ENCODE results near the gene LNPK.
A peak's percentile ranks its signal among the peaks of the same experiment; 100 is the strongest.
"Not testable (repeated sequence)": the region's sequence is repeated elsewhere in the genome, so short reads cannot be mapped to it uniquely, and the experiment has no call there.

The LNPK gene, protein sequence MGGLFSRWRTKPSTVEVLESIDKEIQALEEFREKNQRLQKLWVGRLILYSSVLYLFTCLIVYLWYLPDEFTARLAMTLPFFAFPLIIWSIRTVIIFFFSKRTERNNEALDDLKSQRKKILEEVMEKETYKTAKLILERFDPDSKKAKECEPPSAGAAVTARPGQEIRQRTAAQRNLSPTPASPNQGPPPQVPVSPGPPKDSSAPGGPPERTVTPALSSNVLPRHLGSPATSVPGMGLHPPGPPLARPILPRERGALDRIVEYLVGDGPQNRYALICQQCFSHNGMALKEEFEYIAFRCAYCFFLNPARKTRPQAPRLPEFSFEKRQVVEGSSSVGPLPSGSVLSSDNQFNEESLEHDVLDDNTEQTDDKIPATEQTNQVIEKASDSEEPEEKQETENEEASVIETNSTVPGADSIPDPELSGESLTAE

DNA sequence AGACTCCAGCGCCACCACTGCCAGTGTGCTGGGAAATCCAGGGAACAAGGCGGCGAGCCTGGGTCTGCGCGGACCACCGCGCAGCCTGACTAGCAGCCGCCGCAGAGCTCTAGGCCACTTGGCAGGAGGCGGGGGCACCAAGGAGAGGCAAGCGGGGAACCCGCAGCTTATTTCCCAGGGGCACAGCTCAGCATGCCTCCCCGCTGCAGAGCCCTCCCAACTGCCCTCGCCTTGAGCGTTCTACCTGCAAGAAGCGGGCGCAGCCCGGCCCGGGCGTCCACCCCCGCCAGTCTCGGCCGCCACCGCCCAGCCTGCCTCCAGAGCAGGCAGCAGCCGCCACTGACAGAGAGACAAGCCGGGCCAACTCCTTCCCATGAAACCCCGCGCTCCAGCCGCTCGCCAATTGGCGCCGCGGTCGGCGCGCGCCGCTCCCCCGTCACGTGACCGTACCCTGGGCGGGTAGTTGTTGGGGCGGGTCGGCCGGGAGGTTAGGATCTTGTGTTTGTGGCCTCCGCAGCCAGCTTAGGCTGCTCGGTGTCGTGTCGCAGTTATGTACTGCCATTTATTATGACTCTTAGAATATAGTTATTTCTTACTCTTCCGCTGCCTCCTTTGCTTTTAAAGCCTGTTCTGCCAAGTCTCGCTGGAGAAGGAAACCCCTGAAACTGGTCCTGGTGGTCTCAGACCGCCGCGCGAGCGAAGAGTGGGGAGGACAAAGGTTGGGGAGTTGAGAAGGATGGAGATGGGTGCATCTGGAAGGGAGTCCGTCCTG is at the start of gene LNPK:
TSS of gene LNPK (minus strand) at position 352 of the 772 bp plus-strand sequence. CDS start 6,683 bp downstream, outside the sequence.
- DNase-seq: peak; percentile 78 to 85 (median 80)

DNA sequence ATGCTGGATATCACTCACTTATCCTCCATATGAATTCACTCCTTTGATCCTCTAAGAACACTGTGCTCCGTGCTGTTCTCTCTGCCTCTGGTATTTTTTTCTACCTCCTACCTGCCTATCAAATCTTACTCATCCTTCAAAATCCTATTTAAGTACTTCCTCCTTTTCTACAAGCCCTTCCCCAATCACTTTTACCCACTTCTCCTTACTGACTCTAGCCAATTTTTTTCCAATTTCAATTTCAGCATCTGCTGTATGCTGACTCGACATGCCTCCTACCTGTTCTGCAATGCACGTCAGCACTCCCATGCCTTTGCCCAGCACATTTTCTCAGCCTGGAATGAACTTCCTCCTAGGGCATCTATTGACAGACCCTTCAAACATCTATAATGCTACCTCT is 37.3 kb upstream of the LNPK start:
- DNase-seq: no peak

DNA sequence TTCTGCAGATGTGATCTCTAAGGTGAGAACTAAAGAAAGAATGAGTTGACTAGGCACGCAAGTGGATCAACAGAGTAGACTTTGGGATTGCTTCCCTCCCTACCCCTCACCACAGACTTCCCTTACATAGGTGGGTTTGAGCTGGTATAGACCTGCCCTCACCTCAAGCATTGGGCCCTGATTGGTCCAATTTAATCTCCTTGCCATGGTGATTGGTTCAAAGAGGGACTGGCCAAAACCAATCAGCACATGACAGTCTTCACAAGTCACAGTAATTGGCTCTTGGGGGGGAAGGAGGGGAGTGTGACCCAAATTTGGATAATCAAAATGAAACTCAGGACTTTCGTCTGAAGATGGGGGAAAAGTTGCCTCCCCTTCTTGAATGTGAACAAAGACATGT is 36.6 kb upstream of the LNPK start:
- no peak for DNase-seq

DNA sequence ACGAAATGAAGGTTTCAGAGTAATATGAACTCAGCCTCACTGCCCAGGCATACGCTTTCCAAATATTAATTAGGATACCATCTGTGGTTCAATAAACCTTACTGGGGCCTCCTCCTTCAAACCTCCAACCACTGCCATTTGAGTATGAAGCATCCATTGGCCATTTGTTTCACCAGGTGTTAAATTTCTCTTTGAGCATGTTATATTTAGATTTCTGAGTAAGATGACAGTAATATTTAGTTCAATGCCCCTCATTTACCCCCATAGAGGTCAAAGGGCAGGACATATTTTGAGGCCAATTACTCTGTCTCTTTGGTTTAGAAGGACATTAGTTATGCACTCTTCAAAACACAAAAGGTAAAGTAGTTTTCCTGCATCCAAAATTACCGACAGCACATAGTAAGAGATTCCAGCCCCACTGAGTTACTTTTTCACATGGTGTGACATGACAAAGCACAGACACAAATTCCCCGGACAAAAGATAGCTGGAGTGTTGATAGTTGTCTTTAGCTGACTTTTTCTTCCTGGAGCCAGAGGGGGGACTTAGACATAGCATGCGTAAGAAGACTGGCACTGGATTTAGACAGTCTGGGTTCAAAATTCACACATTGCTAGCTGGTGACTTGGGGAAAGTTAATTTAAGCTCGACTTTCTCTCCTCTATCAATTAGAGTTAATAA is 33.1 kb upstream of the LNPK start:
- DNase-seq: no peak

DNA sequence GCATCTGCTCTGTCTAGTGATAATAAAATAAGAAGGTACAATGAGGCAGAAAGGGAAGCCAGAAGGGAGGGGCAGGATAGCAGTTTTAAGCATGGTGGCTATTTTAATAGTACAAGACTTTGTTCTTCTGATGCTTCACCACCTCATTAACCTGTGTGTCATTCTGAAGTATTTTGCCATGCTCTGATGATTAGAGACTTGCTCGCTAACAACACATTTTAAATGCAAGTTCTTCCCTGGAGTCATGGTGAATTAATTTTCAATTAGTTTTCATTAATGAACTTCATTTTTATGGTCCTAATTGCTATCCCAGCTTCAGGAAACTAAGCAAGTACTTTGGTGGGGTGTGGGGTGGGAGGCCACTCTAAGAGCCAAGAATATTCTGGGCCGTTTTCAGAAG is 25.7 kb upstream of the LNPK start:
- DNase-seq: no peak

DNA sequence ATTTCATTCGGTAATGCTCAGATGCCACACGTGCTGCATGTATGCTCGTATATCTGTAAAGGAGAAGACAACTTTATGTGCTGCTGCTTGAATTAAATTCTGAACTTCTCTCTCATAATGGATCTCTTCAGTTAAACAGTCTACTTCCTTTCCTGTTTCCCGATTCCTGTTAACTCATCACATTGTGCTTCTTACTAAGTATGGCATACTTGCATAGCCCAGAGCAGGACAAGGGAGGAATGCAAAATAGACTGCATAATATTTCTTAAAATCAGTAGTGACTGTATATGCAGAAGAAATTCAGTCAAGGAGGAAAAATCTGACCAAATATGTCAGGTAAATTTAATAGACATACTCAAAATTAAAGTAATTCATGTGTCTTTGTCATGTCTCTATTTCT is 23.9 kb upstream of the LNPK start:
- no peak for DNase-seq

DNA sequence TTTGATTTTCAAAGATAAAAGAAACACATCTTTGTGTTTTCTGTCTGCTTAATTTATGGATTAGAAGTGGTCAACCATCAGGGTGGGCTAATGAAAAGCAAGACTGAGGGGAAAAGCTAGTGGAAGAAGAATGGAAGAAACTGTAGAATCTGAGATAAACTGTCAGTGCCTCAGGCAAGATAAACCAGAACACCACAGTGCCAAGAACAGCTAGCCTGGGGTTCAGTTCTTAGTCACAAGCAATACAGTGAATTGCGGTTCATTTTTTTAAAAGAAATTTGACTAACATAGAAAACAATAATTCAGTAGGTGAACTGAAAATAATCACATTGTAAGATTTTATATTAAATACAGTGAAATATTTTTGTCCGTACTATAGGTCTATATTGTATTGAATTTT is 22.0 kb upstream of the LNPK start:
- no peak for DNase-seq

DNA sequence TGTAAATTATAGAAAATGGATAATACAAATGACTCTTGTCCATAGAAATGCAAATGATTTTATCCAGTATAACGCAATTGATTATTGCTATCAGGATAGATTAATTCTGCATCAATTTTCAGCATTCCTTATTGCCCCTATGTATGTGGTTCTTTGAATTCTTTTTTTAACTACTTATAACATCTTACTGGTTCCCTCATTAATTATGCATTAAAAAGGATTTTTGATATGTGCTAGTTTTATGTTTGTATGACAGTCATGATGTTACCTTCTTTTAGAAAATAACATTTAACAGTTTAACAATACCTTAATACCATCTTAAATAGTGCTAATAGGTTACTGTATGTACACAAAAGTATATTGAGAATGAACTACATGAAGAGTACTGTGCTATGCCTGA is 20.0 kb upstream of the LNPK start:
- DNase-seq: no peak

DNA sequence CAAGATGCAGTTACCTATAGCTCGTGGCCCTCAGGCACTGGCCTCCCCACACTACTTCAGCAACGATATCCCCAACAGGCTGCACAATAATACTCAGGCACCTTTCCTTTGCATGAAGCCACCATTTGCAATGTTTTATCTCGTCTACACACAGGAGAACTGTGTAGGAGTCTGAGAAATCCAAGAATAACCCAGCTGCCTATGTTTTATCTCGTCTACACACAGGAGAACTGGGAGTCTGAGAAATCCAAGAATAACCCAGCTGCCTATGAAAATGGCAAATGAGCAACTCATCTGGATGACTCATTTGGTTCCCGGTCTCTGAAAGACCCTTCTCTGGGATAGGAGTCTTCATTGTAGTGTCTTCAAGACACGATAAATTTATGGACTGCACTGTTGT is 18.3 kb upstream of the LNPK start:
- DNase-seq: no peak

DNA sequence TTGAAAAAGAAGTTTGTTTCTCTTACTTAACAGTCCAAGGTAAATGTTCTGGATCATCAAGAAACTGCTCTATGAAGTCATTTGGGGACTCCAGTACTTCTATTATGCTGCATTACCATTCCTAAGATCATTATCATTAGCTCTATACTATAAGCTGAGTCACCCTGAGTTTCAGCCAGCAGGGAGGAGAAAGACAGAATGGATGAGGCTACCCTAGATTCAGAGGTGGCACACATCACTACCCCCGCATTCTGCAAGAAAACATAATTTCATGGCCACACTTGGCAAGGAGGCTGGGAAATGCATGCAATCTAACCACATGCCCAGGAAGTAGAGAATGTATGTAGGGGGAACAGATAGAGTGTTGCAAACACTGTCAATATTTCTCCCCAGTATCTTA is 16.6 kb upstream of the LNPK start:
- no peak for DNase-seq

DNA sequence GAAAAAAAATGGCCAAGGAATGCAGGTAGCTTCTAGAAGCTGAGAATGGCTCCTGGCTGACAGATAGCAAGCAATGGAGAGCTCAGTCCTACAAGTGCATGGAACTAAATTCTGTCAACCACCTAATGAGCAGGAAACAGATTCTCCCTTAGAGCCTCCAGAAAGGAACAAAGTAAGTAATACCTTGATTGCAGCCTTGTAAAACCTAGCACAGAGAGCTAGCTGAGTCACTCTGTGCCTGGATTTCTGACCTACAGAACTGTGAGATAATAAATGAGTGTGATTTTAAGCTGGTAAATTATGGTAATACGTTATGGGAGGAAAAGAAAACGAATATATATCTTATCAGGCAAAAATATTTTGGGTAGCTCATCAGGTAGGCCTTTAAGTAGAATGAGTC is 7.4 kb upstream of the LNPK start:
- DNase-seq: no peak

DNA sequence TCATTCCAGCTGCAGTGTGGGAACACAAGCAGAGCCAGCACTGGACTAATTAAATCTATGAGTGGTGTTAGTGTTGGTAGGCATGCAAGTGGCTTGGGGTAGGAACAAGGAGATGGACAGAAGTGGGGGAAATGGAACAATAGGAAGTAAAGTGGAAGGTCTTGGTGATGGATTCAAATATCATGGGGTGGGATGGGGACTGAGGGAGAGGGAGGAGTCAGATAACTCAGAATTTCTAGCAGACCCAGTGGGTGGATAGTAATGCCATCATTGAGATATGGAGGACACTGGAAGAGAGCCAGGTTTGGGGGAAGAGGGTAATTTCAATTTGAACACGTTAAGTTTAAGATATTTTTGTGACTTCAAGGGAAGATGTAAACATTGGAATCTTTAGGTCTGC is 2.9 kb upstream of the LNPK start:
- DNase-seq: no peak

DNA sequence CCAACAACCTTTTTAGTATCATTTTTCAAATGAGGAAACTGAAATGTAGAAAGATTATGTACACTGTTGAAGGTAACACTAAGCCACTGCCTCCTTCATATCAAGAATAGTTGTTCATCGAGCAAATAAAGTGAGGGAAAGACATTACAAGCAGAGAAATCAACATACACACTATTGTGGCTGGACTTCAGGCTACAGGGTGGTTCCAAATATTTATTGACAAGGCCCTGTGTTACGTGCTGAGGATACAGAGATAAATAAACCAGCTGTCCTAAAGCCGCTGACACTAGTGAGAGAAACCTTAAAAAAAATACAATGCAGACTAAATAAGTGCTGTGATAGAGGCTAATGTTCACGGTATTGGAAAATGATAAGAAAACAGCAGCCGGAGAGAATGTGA is 1.9 kb upstream of the LNPK start:
- no peak for DNase-seq

DNA sequence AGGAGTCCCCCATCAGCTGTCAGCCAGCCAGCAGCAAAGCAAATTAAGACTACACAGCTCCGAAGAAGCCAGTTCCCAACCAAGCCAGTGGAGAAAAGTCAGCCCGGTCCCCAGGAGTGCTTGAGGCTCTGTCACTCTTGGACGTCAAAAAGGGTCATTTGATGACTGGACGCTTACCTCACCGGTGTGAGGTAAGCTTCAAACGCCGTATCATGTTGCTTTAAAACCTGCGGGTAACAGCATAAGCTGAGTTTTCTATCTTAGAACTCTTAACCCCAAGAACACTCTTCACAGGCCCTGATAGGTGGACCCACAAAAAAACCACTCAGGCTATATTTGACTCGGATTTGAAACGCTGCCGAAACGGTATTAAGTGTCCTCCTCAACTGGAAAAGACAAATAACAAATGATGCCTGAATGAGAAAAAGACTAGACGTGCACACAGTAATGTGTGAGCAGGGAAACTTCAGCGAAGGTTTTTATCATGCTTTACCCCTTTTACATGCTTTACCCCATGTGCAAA is 682 bp upstream of the LNPK start:
- no peak for DNase-seq

DNA sequence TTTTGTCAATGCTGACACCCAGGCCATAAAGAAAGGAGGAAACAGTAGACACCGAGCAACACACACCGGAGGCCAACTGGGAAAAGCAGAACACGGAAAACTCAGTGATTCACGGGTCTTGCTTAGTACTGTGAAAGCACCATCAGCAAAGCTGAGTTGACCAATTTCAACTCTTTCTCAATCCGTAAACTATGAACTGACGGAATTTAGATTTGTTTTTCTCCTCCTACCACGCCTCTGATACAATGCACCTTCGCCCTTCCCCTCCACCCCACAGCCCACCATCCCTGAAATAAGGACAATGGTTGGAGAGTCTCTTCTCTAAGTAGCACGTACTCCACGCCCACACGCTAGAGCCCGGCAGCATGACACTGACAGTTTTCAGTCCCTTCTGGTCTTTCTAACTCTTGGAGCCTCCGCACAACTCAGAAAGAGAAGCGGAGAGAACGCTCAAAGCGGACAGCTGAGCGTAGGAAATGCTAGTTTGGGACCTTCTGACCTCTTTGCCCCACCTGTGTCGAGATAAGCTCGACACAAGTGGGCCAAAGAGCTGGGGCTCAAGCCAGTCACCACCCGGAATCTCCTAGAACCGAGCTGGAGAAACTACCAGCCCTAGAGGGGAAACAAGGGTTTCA is 669 bp downstream of the LNPK start:
- DNase-seq: peak in 1 of 4 experiments; percentile 14

DNA sequence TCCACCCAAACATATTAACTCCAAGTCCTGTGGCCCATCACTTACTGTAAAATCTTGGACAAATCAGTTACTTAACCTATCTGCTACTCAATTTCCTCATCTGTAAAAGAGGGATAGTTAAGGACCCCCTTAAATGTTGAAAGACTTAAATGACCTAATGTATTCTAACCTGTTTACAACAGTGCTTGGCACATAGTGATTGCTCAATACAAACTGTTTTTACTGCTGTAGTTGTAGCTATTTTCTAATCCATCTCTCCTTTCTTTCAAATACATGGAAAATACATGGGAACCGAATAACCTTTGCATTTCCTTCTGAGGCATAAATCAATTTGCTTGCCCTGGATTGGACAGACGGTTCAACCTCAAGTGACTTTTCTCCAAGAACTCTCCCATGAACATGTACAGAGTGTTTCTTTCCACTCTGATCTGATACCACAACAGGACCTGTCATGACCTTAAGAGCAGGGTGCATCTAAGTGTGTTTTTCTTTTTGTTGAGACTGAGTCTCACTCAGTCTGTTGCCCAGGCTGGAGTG is 2.7 kb downstream of the LNPK start:
- no peak for DNase-seq

DNA sequence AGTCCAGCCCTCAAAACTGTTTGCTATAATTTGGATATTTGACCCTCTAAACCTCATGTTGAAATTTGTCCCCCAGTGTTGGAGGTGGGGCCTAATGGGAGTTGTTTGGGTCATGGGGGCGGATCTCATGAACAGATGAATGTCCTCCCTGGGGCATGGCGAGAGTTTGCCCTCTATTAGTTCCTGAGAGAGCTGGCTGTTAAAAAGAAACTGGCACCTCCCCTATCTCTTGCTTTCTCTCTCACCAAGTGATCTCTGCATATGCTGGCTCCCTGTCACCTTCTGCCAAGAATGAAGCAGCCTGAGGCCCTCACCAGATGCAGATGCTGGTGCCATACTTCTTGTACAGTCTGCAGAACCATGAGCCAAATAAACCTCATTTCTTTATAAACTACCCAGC is 12.0 kb downstream of the LNPK start:
- DNase-seq: no peak

DNA sequence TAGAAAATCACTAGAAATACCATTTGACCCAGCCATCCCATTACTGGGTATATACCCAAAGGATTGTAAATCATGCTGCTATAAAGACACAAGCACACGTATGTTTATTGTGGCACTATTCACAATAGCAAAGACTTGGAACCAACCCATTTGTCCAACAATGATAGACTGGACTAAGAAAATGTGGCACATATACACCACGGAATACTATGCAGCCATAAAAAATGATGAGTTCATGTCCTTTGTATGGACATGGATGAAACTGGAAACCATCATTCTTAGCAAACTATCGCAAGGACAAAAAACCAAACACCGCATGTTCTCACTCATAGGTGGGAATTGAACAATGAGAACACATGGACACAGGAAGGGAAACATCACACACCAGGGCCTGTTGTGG is 14.9 kb downstream of the LNPK start:
- not testable (repeated sequence) for DNase-seq

DNA sequence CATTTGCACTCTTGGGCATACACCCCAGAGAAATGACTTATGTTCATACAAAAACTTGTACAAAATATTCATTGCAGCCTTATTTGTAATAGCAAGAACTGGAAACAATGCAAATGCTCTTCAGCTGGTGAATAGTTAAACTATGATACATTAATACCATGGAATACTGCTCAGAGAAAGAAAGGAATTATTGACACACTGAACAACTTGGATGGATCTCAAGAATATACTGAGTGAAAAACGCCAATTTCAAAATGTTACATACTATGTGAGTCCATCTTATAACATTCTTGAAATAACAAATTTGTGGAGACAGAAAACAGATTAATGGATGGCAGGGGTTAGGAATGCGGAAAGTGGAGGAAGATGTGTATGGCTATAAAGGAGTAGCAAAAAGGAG is 17.2 kb downstream of the LNPK start:
- no peak for DNase-seq

DNA sequence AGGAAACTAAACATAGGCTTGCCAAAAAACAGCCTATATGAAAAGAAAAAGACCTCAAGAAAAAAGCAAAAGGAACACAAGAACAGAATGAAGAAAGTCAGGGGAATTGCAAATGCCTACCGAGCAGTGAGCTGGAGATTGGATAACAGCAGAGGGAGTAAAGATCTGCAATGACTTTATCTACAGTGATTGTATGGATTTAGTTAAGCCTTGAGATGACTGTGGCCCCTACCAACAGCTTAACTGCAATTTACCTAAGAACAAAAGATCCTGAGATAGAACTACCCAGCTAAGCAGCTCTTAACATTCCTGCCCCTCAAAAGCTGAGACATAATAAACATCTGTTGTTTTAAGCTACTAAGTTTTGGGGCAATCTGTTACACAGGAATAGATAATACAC is 20.5 kb downstream of the LNPK start:
- DNase-seq: no peak

DNA sequence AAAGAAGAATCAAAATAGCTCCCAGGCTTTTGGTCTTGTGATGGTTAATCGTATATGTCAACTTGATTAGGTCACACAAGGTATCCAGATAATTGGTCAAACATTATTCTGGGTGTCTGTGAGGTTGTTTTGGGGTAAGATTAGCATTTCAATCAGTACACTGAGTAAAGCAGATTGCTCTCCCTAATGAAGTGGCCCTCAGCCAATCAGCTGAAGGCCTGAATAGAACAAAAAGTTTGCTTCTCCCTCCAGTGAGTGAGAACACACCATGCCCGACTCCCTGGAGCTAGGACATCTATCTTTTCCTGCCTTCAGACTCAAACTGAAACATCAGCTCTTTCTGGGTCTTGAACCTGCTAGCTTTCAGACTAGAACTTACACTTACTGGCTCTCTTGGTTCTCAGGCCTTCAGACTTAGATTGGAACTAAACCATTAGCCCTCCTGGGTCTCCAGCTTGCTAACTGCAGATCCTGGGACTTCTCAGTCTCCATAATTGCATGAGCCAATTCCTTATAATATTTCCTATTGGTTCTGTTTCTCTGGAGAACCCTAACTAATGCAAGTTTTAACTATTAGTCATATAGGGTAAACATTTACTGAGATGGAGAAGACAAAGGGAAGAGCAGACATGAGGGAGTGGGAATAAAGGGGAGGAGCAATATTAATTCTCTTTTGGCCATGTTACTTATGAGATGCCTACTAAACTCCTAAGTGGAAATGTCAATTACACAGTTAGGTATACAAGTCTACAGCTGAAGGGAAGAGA is 25.5 kb downstream of the LNPK start:
- no peak for DNase-seq

DNA sequence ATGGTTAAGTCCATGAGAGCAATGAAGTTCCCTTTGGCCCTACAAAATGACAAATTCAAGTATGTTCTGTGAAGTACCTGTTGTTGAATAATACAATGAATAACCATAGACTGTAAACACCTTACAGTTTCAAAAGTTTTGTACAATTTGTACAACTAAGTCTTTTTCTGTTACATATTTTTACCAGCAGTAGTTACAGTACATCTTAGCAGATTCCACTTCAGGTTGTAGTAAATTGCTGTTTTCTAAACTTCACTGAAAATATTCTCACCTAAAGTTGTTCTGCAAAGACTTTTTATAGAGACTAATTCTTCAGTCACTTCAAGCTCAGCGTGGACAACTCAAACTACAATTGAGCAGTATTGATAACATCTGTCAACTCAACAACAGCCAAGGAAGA is 28.7 kb downstream of the LNPK start:
- DNase-seq: no peak
